HT-29 (cell line): ENCODE measurements around the gene CDHR4. TPM values are rescaled to one million over a fixed set of nuclear protein-coding genes. Genes with fewer than 3 reads are reported as not detected.

Experiments
- small RNA-seq: library from RNA; depleted of rRNA; stranded (forward); fragments of <200 nt; gene quantifications from one replicate; pipeline ENCODE3, GENCODE V24; 2014
- total RNA-seq: library from RNA; depleted of rRNA; stranded (reverse); fragments of >200 nt; shearing (Covaris generic); gene quantifications from 2 replicates; pipeline ENCODE4 v1.2.3, GENCODE V29; 2014; rRNA removed

The CDHR4 gene
- total RNA-seq, 1 experiment from 2014 or later: 0.15 TPM

Small RNA genes lying within 50 kb of the gene (small RNA-seq; reads per million reads assigned to genes)
- gene COX6CP14: not detected

Other genes starting within 250 kb of the CDHR4 start
- not detected in 2 replicates for gene BSN, start 245.4 kb downstream of the CDHR4 start, total RNA-seq
- 246 and 254 TPM in 2 replicates for gene APEH, start 125.5 kb downstream of the CDHR4 start, total RNA-seq
- gene MST1, start 110.4 kb downstream of the CDHR4 start, total RNA-seq: 2.2 and 3.3 TPM in 2 replicates
- gene RNF123, start 110.3 kb downstream of the CDHR4 start, total RNA-seq: 22.4 and 24.3 TPM in 2 replicates
- 2.0 and 2.7 TPM in 2 replicates for gene AMIGO3, start 80.2 kb downstream of the CDHR4 start, total RNA-seq
- 40.0 and 45.1 TPM in 2 replicates for gene GMPPB, start 75.9 kb downstream of the CDHR4 start, total RNA-seq
- 24.3 and 38.3 TPM in 2 replicates for gene IP6K1, start 13.3 kb downstream of the CDHR4 start, total RNA-seq
- gene INKA1, start 3.4 kb upstream of the CDHR4 start, total RNA-seq: 0.15 TPM in 1 of 2 replicates, not detected in the other
- gene UBA7, start 14.1 kb upstream of the CDHR4 start, total RNA-seq: 5.1 and 6.1 TPM in 2 replicates
- 10.3 and 12.8 TPM in 2 replicates for gene TRAIP, start 56.7 kb upstream of the CDHR4 start, total RNA-seq
- gene CAMKV, start 70.0 kb upstream of the CDHR4 start, total RNA-seq: not detected in 2 replicates
- 60.3 and 64.4 TPM in 2 replicates for gene MST1R, start 104.0 kb upstream of the CDHR4 start, total RNA-seq
- 13.6 and 15.1 TPM in 2 replicates for gene MON1A, start 129.9 kb upstream of the CDHR4 start, total RNA-seq
- gene RBM6, start 140.3 kb upstream of the CDHR4 start, total RNA-seq: 17.4 and 23.7 TPM in 2 replicates